HepG2 (cell line): Measurements from ENCODE around the gene KHNYN. TPM values are rescaled to one million over a fixed set of nuclear protein-coding genes. Genes with fewer than 3 reads are reported as not detected.

ENCODE experiments used
- ARHGAP35 ChIP-seq: sonication (generic); formaldehyde crosslinking; IDR thresholded peaks from 2 replicates; pipeline ENCODE4 v1.9.0; 2022; ENCODE audit warnings: mild to moderate bottlenecking, inconsistent platforms, moderate library complexity, missing genetic modification reagents, borderline replicate concordance
- ARNTL ChIP-seq: sonication (generic); formaldehyde crosslinking; IDR thresholded peaks from 2 replicates; pipeline ENCODE4 v1.4.0; 2020; ENCODE audit warnings: mild to moderate bottlenecking, missing genetic modification reagents
- BATF2 ChIP-seq: sonication (generic); formaldehyde crosslinking; IDR thresholded peaks from 2 replicates; pipeline ENCODE4 v1.8.0; 2022; ENCODE audit warnings: mild to moderate bottlenecking, missing genetic modification reagents, moderate library complexity
- DDIT3 ChIP-seq: sonication (generic); formaldehyde crosslinking; IDR thresholded peaks from 2 replicates; pipeline ENCODE4 v1.4.0; 2020; ENCODE audit warnings: mild to moderate bottlenecking, missing genetic modification reagents
- GZF1 ChIP-seq: sonication (generic); formaldehyde crosslinking; IDR thresholded peaks from 2 replicates; pipeline ENCODE4 v1.5.1; 2020; ENCODE audit warnings: mild to moderate bottlenecking, missing genetic modification reagents
- HDAC6 ChIP-seq: fragments of 200-600 bp; sonication (generic); IDR thresholded peaks from 2 replicates; pipeline ENCODE4 v1.7.0; 2017; ENCODE audit warnings: mild to moderate bottlenecking, antibody characterized with exemption, low read length, low read depth
- MEIS1 ChIP-seq: sonication (generic); formaldehyde crosslinking; IDR thresholded peaks from 2 replicates; pipeline ENCODE4 v1.9.0; 2021; ENCODE audit warnings: mild to moderate bottlenecking, missing genetic modification reagents, moderate library complexity, borderline replicate concordance
- NFIC ChIP-seq: IDR thresholded peaks from 2 replicates; pipeline ENCODE4 v1.6.1; 2012; ENCODE audit warnings: mild to moderate bottlenecking, low read length, inconsistent platforms
- NR2C2 ChIP-seq: sonication (generic); formaldehyde crosslinking; IDR thresholded peaks from 2 replicates; pipeline ENCODE4 v1.4.0; 2020; ENCODE audit warnings: missing genetic modification reagents, mild to moderate bottlenecking, moderate library complexity, borderline replicate concordance
- PHF5A ChIP-seq: IDR thresholded peaks from one replicate; pipeline ENCODE4 v1.6.1; 2018; ENCODE audit warnings: low read depth, missing genetic modification reagents; ENCODE audit not compliant: unreplicated experiment
- RBAK ChIP-seq: sonication (generic); formaldehyde crosslinking; IDR thresholded peaks from 2 replicates; pipeline ENCODE4 v1.5.1; 2020; ENCODE audit warnings: mild to moderate bottlenecking, missing genetic modification reagents
- ZIK1 ChIP-seq: sonication (generic); formaldehyde crosslinking; IDR thresholded peaks from 2 replicates; pipeline ENCODE4 v1.5.0; 2020; ENCODE audit warnings: mild to moderate bottlenecking, low read depth, missing genetic modification reagents, borderline replicate concordance
- ZNF512 ChIP-seq: sonication (generic); formaldehyde crosslinking; IDR thresholded peaks from 2 replicates; pipeline ENCODE4 v1.4.0; 2020; ENCODE audit warnings: mild to moderate bottlenecking, missing genetic modification reagents
- ZNF552 ChIP-seq: sonication (generic); formaldehyde crosslinking; IDR thresholded peaks from 2 replicates; pipeline ENCODE4 v1.9.0; 2022; ENCODE audit warnings: missing genetic modification reagents, mild to moderate bottlenecking, borderline replicate concordance
- ZNF570 ChIP-seq: sonication (generic); formaldehyde crosslinking; IDR thresholded peaks from 2 replicates; pipeline ENCODE4 v1.4.0; 2020; ENCODE audit warnings: mild to moderate bottlenecking, missing genetic modification reagents, borderline replicate concordance
- ZNF768 ChIP-seq: sonication (generic); formaldehyde crosslinking; IDR thresholded peaks from 2 replicates; pipeline ENCODE4 v1.4.0; 2020; ENCODE audit warnings: missing genetic modification reagents
- ZNF773 ChIP-seq: sonication (generic); formaldehyde crosslinking; IDR thresholded peaks from 2 replicates; pipeline ENCODE4 v1.4.0; 2020; ENCODE audit warnings: missing genetic modification reagents, borderline replicate concordance
- ZNF781 ChIP-seq: sonication (generic); formaldehyde crosslinking; IDR thresholded peaks from 2 replicates; pipeline ENCODE4 v1.5.1; 2020; ENCODE audit warnings: borderline replicate concordance, mild to moderate bottlenecking, missing genetic modification reagents; ENCODE audit errors: not compliant biosample characterization
- ZNF850 ChIP-seq: sonication (generic); formaldehyde crosslinking; conservative IDR thresholded peaks from 2 replicates; pipeline ENCODE4 v1.9.0; 2021; ENCODE audit warnings: mild to moderate bottlenecking, missing genetic modification reagents
- polyA plus RNA-seq, 8 experiments: library from polyadenylated mRNA; depleted of rRNA in 3 of 8; stranded (reverse) in 7 of 8; unstranded in 1 of 8; fragments of >200 nt; fragmentation: Illumina TruSeq in 4 of 8; extraction: Trizol in 4 of 8; gene quantifications; 2 replicates each; pipeline versions ENCODE4 v1.2.1 to v1.2.3, GENCODE V29; 2011 to 2016; ENCODE audit warnings: low read depth in 4 of 8, missing spikeins in 1 of 8, mixed read lengths in 1 of 8; ENCODE audit not compliant: insufficient read depth in 1 of 8
- total RNA-seq, 5 experiments: library from RNA; depleted of rRNA; stranded (reverse); fragments of >200 nt; fragmentation: Illumina TruSeq; extraction: Trizol; gene quantifications; 2 replicates each; pipeline ENCODE4 v1.2.3, GENCODE V29; 2016; ENCODE audit warnings: low read depth in 1 of 5
- TF ChIP-seq, protein P1 (sequence below): sonication (generic); formaldehyde crosslinking; IDR thresholded peaks from 2 replicates; pipeline ENCODE4 v1.5.1; 2020; ENCODE audit warnings: mild to moderate bottlenecking, missing genetic modification reagents, moderate library complexity
- TF ChIP-seq, protein P2 (sequence below): sonication (generic); formaldehyde crosslinking; IDR thresholded peaks from 2 replicates; pipeline ENCODE4 v1.5.1; 2020; ENCODE audit warnings: mild to moderate bottlenecking, missing genetic modification reagents

The KHNYN gene
- total and polyA plus RNA-seq, 2 of the 13 experiments (the other 11 are each of a cell fraction or from before 2014, with no cell fraction given) = 52.8 to 75.7 TPM

- TF ChIP-seq, protein P1, sequence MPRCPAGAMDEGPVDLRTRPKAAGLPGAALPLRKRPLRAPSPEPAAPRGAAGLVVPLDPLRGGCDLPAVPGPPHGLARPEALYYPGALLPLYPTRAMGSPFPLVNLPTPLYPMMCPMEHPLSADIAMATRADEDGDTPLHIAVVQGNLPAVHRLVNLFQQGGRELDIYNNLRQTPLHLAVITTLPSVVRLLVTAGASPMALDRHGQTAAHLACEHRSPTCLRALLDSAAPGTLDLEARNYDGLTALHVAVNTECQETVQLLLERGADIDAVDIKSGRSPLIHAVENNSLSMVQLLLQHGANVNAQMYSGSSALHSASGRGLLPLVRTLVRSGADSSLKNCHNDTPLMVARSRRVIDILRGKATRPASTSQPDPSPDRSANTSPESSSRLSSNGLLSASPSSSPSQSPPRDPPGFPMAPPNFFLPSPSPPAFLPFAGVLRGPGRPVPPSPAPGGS (CRISPR knock-in tag) = peak; percentile 82; the same call in 1 of the 2 replicates
- TF ChIP-seq, protein P2, sequence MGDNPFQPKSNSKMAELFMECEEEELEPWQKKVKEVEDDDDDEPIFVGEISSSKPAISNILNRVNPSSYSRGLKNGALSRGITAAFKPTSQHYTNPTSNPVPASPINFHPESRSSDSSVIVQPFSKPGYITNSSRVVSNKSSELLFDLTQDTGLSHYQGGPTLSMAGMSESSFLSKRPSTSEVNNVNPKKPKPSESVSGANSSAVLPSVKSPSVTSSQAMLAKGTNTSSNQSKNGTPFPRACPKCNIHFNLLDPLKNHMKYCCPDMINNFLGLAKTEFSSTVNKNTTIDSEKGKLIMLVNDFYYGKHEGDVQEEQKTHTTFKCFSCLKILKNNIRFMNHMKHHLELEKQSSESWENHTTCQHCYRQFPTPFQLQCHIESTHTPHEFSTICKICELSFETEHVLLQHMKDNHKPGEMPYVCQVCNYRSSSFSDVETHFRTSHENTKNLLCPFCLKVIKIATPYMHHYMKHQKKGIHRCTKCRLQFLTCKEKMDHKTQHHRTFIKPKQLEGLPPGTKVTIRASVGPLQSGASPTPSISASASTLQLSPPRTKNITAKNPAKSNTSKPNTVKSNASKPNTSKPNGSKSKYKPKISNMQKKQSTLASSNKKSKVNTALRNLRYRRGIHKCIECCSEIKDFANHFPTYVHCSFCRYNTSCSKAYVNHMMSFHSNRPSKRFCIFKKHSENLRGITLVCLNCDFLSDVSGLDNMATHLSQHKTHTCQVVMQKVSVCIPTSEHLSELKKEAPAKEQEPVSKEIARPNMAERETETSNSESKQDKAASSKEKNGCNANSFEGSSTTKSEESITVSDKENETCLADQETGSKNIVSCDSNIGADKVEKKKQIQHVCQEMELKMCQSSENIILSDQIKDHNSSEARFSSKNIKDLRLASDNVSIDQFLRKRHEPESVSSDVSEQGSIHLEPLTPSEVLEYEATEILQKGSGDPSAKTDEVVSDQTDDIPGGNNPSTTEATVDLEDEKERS = no peak
- TF ChIP-seq NFIC (no peak), ARHGAP35 (peak; percentile 35; the same call in 1 of the 2 replicates), HDAC6 (no peak), ZNF781 (CRISPR knock-in tag) (peak; percentile 32), BATF2 (CRISPR knock-in tag) (no peak), ZNF512 (CRISPR knock-in tag) (no peak), ZNF850 (no peak), ZNF773 (no peak), GZF1 (peak; percentile 91), DDIT3 (no peak), ZIK1 (CRISPR knock-in tag) (peak; percentile 80), RBAK (CRISPR knock-in tag) (0 out of 2 replicates have a peak, but pooled peaks have one; percentile 37), NR2C2 (CRISPR knock-in tag) (peak; percentile 63; the same call in 1 of the 2 replicates), ZNF768 (CRISPR knock-in tag) (no peak), ARNTL (CRISPR knock-in tag) (0 out of 2 replicates have a peak, but pooled peaks have one; percentile 60), ZNF570 (0 out of 2 replicates have a peak, but pooled peaks have one; percentile 59), ZNF552 (CRISPR knock-in tag) (no peak), PHF5A (CRISPR knock-in tag) (no peak), MEIS1 (CRISPR knock-in tag) (peak; percentile 65; the same call in 1 of the 2 replicates)
These were observed 6.8 kb upstream of the KHNYN start (continued) for GRCh38 chr14:24422694-24423601.
